B cell (primary cell): Measurements from ENCODE around the gene FBLIM1. TPM values are rescaled to one million over a fixed set of nuclear protein-coding genes. Genes with fewer than 3 reads are reported as not detected.

ENCODE experiments used
- ATAC-seq: fragments of 200-7000 bp; cut with Tn5 transposase; one replicate; pipeline ENCODE4 v1.10.0; 2021; ENCODE audit warnings: low read depth, mild to moderate bottlenecking, moderate number of reproducible peaks, moderate library complexity
- CTCF ChIA-PET: fragments of 350-600 bp; sonication (Branson Sonifier 250); formaldehyde crosslinking; loops from one replicate; lab custom pipeline; 2021; ENCODE audit warnings: antibody characterized with exemption, inconsistent platforms; lab: Charles Lee
- POLR2A ChIA-PET: fragments of 350-600 bp; sonication (Branson Sonifier 250); formaldehyde crosslinking; loops from one replicate; lab custom pipeline; 2021; ENCODE audit warnings: antibody characterized with exemption; lab: Charles Lee
- DNase-seq: peaks from one replicate; pipeline ENCODE4 v3.0.0; 2013
- H2AFZ ChIP-seq: 2 replicates; pipeline ENCODE4 v1.6.1; 2012; ENCODE audit warnings: mild to moderate bottlenecking, low read depth, low read length; ENCODE audit not compliant: insufficient read depth, poor library complexity, severe bottlenecking
- H3K27ac ChIP-seq, 2 donors: 1 replicate in 1 of 2; 2 replicates in 1 of 2; pipeline ENCODE4 v1.5.1; 2012 to 2013; ENCODE audit warnings: low read length in 2 of 2, mild to moderate bottlenecking in 2 of 2, moderate library complexity in 1 of 2
- H3K27me3 ChIP-seq, 4 experiments: fragments of 200-600 bp in 1 of 4; sonication (generic) in 1 of 4; replicated peaks in 1 of 4; 1 replicate in 2 of 4; 2 replicates in 2 of 4; pipeline versions ENCODE4 v1.6.1 to v1.7.0; 2013 to 2016; ENCODE audit warnings: low read length in 3 of 4, mild to moderate bottlenecking in 2 of 4, mixed read lengths in 1 of 4, moderate library complexity in 1 of 4; ENCODE audit not compliant: insufficient read depth in 4 of 4, control insufficient read depth in 3 of 4; ENCODE audit errors: control extremely low read depth in 1 of 4
- H3K36me3 ChIP-seq, 2 experiments: replicated peaks in 1 of 2; 1 replicate in 1 of 2; 2 replicates in 1 of 2; pipeline versions ENCODE4 v1.6.1 to v1.7.1; 2013; ENCODE audit warnings: low read length in 1 of 2; ENCODE audit not compliant: insufficient read depth in 2 of 2, control insufficient read depth in 1 of 2; ENCODE audit errors: control extremely low read depth in 1 of 2, extremely low read depth in 1 of 2
- H3K4me1 ChIP-seq, 2 donors: fragments of 200-600 bp in 1 of 2; sonication (generic) in 1 of 2; 1 replicate in 1 of 2; 2 replicates in 1 of 2; pipeline versions ENCODE4 v1.5.1 to v1.6.1; 2013 to 2017; ENCODE audit warnings: low read length in 2 of 2; ENCODE audit not compliant: control insufficient read depth in 2 of 2, insufficient read depth in 2 of 2
- H3K4me2 ChIP-seq: replicated peaks from 2 replicates; pipeline ENCODE3; 2012; ENCODE audit warnings: mild to moderate bottlenecking, low read depth, low read length; ENCODE audit not compliant: poor library complexity, severe bottlenecking
- H3K4me3 ChIP-seq, 5 experiments: fragments of 200-600 bp in 1 of 5; sonication (generic) in 1 of 5; 1 replicate in 3 of 5; 2 replicates in 2 of 5; pipeline versions ENCODE4 v1.5.1 to v1.7.0; 2011 to 2016; ENCODE audit warnings: low read length in 4 of 5, mild to moderate bottlenecking in 4 of 5, low read depth in 2 of 5, control low read depth in 1 of 5, moderate library complexity in 1 of 5; ENCODE audit not compliant: insufficient read depth in 1 of 5; ENCODE audit errors: control extremely low read depth in 1 of 5, extremely low read depth in 1 of 5
- H3K79me2 ChIP-seq: fragments of 200-600 bp; sonication (generic); one replicate; pipeline ENCODE4 v1.6.0; 2016; ENCODE audit warnings: low read length; ENCODE audit not compliant: control insufficient read depth, insufficient read depth
- H3K9ac ChIP-seq: fragments of 200-600 bp; sonication (generic); 2 replicates; pipeline ENCODE4 v1.6.1; 2017; ENCODE audit warnings: mild to moderate bottlenecking, low read length, moderate library complexity
- H3K9me3 ChIP-seq, 3 donors: one replicate each; pipeline versions ENCODE4 v1.6.1 to v1.7.1; 2013; ENCODE audit warnings: low read length in 2 of 3; ENCODE audit not compliant: control insufficient read depth in 2 of 3, insufficient read depth in 1 of 3; ENCODE audit errors: control extremely low read depth in 1 of 3
- H4K20me1 ChIP-seq: 2 replicates; pipeline ENCODE4 v1.6.0; 2012; ENCODE audit warnings: mild to moderate bottlenecking, low read length; ENCODE audit not compliant: insufficient read depth, control insufficient read depth, poor library complexity, severe bottlenecking
- H3K27ac Mint-ChIP-seq: one replicate; pipeline ENCODE4 v1.8.0; 2021; ENCODE audit warnings: mixed read lengths
- H3K27me3 Mint-ChIP-seq: one replicate; pipeline ENCODE4 v1.8.0; 2021; ENCODE audit warnings: mixed read lengths
- H3K4me1 Mint-ChIP-seq: one replicate; pipeline ENCODE4 v1.8.0; 2021; ENCODE audit warnings: mixed read lengths
- H3K4me3 Mint-ChIP-seq: one replicate; pipeline ENCODE4 v1.8.0; 2021; ENCODE audit warnings: mixed read lengths
- H3K9me3 Mint-ChIP-seq: one replicate; pipeline ENCODE4 v1.8.0; 2022; ENCODE audit warnings: mixed read lengths; ENCODE audit not compliant: insufficient read depth
- EZH2 ChIP-seq: IDR thresholded peaks from 2 replicates; pipeline ENCODE4 v1.6.1; 2012; ENCODE audit warnings: borderline replicate concordance, low read depth, mild to moderate bottlenecking, moderate library complexity, low read length; ENCODE audit not compliant: insufficient read depth, poor library complexity, severe bottlenecking
- WGBS: methylation state at CpG from one replicate; pipeline ENCODE4 v1.1.5; 2013; ENCODE audit warnings: missing lambda C conversion rate; ENCODE audit not compliant: insufficient coverage; 5-methylcytosine and 5-hydroxymethylcytosine counted together
- intact Hi-C: fragments of 100-400 bp; cut with micrococcal nuclease; formaldehyde crosslinking; loops from one replicate; pipeline ENCODE4 v1.10.0; 2022
- polyA plus RNA-seq: library from polyadenylated mRNA; depleted of rRNA; stranded (reverse); fragments of >200 nt; gene quantifications from 2 replicates; pipeline ENCODE4 v1.2.3, GENCODE V29; 2012
- total RNA-seq, 2 donors: library from RNA; stranded (reverse); fragments of 120-200 nt in 1 of 2; gene quantifications; 1 replicate in 1 of 2; 2 replicates in 1 of 2; pipeline versions ENCODE4 v1.2.3 to v1.2.4, GENCODE V29; 2013 to 2022
- TF ChIP-seq, protein P1 (sequence below): fragments of 200-600 bp; IDR thresholded peaks from one replicate; pipeline ENCODE4 v1.8.0; 2022; ENCODE audit warnings: antibody characterized with exemption, mild to moderate bottlenecking

Gene FBLIM1
- total and polyA plus RNA-seq, 2 donors (not counting 1 experiment from before 2014, with no cell fraction given), result not detected

- CTCF ChIA-PET, result no interaction called here
- peaks cover 76% of the 10 kb centered on the region for H3K79me2 ChIP-seq
Observed at GRCh38 chr1:15712168-15712567, 46.4 kb upstream of the FBLIM1 start.

DNA sequence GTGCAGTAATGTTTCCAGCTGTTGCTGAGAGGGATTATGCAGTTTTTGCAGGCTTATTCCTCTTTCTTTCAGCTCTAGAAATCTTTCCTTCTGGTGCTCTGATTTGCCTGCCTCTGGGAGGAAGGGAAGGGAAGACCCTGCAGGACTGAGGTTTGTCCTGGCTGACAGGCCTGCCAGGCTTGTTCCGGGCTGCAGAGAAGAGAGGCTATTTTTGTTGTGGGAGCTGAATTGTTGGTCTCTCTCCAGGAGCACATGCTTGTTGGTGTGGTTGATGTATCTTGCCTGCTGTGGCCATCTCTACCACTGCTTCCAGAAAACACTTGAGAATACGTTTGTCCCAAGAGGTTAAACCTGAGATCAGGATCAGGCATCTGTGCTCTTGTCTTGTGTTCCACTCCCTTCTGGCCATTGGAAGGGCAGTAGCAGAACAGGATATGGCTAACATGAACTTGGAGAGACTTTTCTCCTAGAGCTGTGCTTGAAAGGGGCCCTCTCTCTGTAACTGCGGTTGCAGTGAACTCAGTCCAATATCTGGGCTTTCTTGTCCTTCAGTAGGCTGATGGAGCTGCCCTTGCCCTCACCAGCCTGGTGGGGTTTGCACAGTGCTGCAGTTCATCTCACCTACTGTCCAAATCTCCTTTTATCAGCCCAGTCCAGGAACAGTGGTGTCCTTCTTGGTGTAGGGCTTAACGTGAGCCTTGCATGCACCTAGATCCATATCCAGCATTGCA is 44.0 kb upstream of the FBLIM1 start:
- no peaks in the 10 kb centered on the region for H3K4me1 ChIP-seq
- H3K9ac ChIP-seq, result no peak overlapping the region
- no peak overlapping the region for H2AFZ ChIP-seq
- TF ChIP-seq, protein P1, sequence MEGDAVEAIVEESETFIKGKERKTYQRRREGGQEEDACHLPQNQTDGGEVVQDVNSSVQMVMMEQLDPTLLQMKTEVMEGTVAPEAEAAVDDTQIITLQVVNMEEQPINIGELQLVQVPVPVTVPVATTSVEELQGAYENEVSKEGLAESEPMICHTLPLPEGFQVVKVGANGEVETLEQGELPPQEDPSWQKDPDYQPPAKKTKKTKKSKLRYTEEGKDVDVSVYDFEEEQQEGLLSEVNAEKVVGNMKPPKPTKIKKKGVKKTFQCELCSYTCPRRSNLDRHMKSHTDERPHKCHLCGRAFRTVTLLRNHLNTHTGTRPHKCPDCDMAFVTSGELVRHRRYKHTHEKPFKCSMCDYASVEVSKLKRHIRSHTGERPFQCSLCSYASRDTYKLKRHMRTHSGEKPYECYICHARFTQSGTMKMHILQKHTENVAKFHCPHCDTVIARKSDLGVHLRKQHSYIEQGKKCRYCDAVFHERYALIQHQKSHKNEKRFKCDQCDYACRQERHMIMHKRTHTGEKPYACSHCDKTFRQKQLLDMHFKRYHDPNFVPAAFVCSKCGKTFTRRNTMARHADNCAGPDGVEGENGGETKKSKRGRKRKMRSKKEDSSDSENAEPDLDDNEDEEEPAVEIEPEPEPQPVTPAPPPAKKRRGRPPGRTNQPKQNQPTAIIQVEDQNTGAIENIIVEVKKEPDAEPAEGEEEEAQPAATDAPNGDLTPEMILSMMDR, result no peak
- TF ChIP-seq EZH2, result no peak
- peaks cover 0 to 44% of the 10 kb centered on the region in 2 experiments for H3K36me3 ChIP-seq
- WGBS, result 93% methylated on average over 3 of the region's 4 CpGs
- Mint-ChIP-seq H3K4me3 (no peak overlapping the region), H3K27ac (no peak overlapping the region), H3K9me3 (no peaks in the 10 kb centered on the region), H3K27me3 (no peaks in the 10 kb centered on the region), H3K4me1 (peaks cover 9% of the 10 kb centered on the region)
- no peak overlapping the region for H3K27ac ChIP-seq
- ChIA-PET CTCF (interaction anchor here (0.7 kb wide), 1 partner anchor 27 kb away, joined by 3 read pairs; no protein-coding TSS in a partner anchor), POLR2A (no interaction called here)
- H4K20me1 ChIP-seq, result peaks cover 55% of the 10 kb centered on the region
- H3K79me2 ChIP-seq, result peaks cover 52% of the 10 kb centered on the region
- intact Hi-C loops, result no loop called here
- no peaks in the 10 kb centered on the region for H3K9me3 ChIP-seq
- no peaks in the 10 kb centered on the region for H3K27me3 ChIP-seq
- DNase-seq (no peak), ATAC-seq (no peak)
- H3K4me3 ChIP-seq, result no peak overlapping the region
- no peak overlapping the region for H3K4me2 ChIP-seq

More at GRCh38 chr1:15712168-15712567, 46.4 kb upstream of the FBLIM1 start:
- peaks cover 73% of the 10 kb centered on the region for H4K20me1 ChIP-seq
- no peak overlapping the region for H3K27ac ChIP-seq
- DNase-seq, result no peak
- H3K9ac ChIP-seq, result no peak overlapping the region
- intact Hi-C loops, result no loop called here
- Mint-ChIP-seq H3K27ac (peak overlapping the region; percentile 67), H3K4me1 (peaks cover 15% of the 10 kb centered on the region), H3K4me3 (no peak overlapping the region), H3K27me3 (no peaks in the 10 kb centered on the region), H3K9me3 (no peaks in the 10 kb centered on the region)
- H3K4me3 ChIP-seq, result no peak overlapping the region
- no peaks in the 10 kb centered on the region for H3K9me3 ChIP-seq
- ATAC-seq, result peak; percentile 21
- H3K36me3 ChIP-seq, result peaks cover 0 to 24% of the 10 kb centered on the region in 2 experiments
- no peak for TF ChIP-seq EZH2
- TF ChIP-seq, protein P1, result no peak
- no peak overlapping the region for H3K4me2 ChIP-seq
- H3K27me3 ChIP-seq, result no peaks in the 10 kb centered on the region
- POLR2A ChIA-PET, result interaction anchor here (0.7 kb wide), 1 partner anchor 109 kb away, joined by 4 read pairs; no protein-coding TSS in a partner anchor
- peaks cover 0 to 3% of the 10 kb centered on the region in 2 donors for H3K4me1 ChIP-seq
- no peak overlapping the region for H2AFZ ChIP-seq
- WGBS, result no CpG with 5 or more reads among the region's 4 CpGs
